Epithelial cell of proximal tubule (primary cell): ENCODE measurements around the gene MEIKIN. TPM values are rescaled to one million over a fixed set of nuclear protein-coding genes. Genes with fewer than 3 reads are reported as not detected.
"Not testable (repeated sequence)": the region's sequence is repeated elsewhere in the genome, so short reads cannot be mapped to it uniquely, and the experiment has no call there.

Experiments used
- DNase-seq: peaks from one replicate; pipeline ENCODE4 v3.0.0-alpha.2; 2011; ENCODE audit warnings: low read depth
- H3K4me3 ChIP-seq: 2 replicates; pipeline ENCODE4 v1.5.1; 2011; ENCODE audit warnings: low read depth, mild to moderate bottlenecking, low read length
- total RNA-seq: library from RNA; depleted of rRNA; stranded (reverse); fragments of >200 nt; gene quantifications from 2 replicates; pipeline ENCODE4 v1.2.3, GENCODE V29; 2015
- TF ChIP-seq, protein P1 (sequence below): conservative IDR thresholded peaks from 2 replicates; pipeline ENCODE4 v1.5.1; 2012; ENCODE audit warnings: low read depth, mild to moderate bottlenecking, low read length

MEIKIN gene
- total RNA-seq, 1 donor from 2014 or later, result not detected

- TF ChIP-seq, protein P1, sequence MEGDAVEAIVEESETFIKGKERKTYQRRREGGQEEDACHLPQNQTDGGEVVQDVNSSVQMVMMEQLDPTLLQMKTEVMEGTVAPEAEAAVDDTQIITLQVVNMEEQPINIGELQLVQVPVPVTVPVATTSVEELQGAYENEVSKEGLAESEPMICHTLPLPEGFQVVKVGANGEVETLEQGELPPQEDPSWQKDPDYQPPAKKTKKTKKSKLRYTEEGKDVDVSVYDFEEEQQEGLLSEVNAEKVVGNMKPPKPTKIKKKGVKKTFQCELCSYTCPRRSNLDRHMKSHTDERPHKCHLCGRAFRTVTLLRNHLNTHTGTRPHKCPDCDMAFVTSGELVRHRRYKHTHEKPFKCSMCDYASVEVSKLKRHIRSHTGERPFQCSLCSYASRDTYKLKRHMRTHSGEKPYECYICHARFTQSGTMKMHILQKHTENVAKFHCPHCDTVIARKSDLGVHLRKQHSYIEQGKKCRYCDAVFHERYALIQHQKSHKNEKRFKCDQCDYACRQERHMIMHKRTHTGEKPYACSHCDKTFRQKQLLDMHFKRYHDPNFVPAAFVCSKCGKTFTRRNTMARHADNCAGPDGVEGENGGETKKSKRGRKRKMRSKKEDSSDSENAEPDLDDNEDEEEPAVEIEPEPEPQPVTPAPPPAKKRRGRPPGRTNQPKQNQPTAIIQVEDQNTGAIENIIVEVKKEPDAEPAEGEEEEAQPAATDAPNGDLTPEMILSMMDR, result no peak
- no peak overlapping the region for H3K4me3 ChIP-seq
- no peak for DNase-seq
Measured at GRCh38 chr5:131879705-131880104, 65.8 kb downstream of the MEIKIN start.

- no peak overlapping the region for H3K4me3 ChIP-seq
- no peak for DNase-seq
- TF ChIP-seq, protein P1, result no peak
Measured at GRCh38 chr5:131877873-131878272, 67.6 kb downstream of the MEIKIN start.

DNA sequence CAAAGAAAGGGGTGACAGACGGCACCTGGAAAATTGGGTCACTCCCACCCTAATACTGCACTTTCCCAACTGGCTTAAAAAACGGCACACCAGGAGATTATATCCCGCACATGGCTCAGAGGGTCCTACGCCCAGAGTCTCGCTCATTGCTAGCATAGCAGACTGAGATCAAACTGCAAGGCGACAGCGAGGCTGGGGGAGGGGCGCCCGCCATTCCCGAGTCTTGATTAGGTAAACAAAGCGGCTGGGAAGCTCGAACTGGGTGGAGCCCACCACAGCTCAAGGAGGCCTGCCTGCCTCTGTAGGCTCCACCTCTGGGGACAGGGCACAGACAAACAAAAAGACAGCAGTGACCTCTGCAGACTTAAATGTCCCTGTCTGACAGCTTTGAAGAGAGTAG lies 74.2 kb downstream of the MEIKIN start:
- DNase-seq, H3K4me3 ChIP-seq: not testable (repeated sequence)

DNA sequence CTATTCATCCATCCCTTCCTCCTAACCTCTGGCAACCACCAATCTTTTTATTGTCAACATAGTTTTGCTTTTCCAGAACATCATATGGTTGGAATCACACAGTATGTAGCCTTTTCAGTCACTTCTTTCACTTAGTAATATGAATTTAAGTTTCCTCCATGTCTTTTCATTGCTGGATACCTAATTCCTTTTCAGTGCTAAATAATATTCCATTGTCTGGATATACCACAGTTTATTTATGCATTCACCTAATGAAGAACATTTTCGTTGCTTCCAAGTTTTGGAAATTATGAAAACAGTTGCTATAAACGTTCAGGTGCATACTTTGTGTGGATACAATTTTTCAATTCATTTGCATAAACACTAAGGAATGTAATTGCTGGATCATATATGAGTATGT lies 77.9 kb downstream of the MEIKIN start:
- TF ChIP-seq, protein P1, result no peak
- no peak for DNase-seq

GRCh38 chr5:131863700-131864099 lies 81.8 kb downstream of the MEIKIN start:
- DNase-seq, result no peak
- TF ChIP-seq, protein P1, result no peak
- H3K4me3 ChIP-seq, result no peak overlapping the region

More for the DNA sequence above, 77.9 kb downstream of the MEIKIN start:
- H3K4me3 ChIP-seq, result no peak overlapping the region

DNA sequence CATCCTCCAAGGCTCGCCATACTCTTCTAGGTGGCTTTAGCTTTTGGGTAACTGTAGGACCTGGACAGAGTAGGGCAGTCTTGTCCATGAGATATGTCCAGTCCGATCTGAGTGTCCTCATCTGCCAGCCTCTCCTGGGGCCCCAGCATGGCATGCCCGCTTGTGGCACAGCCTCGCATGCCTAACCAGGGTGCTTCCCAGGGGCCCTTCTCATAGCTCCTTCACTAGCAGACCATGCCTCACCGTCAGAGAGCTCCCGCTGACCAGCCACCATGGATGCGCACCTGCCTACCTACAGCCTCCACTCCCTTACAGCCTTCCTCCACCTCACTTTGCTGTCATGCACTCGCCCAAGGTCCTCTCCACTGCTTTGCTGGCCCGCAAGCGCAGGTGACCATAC lies 88.1 kb downstream of the MEIKIN start:
- TF ChIP-seq, protein P1, result no peak

GRCh38 chr5:131855452-131855851 lies 90.0 kb downstream of the MEIKIN start:
- no peak for DNase-seq
- TF ChIP-seq, protein P1, result no peak
- H3K4me3 ChIP-seq, result no peak overlapping the region

More for the DNA sequence above, 88.1 kb downstream of the MEIKIN start:
- DNase-seq, result no peak
- no peak overlapping the region for H3K4me3 ChIP-seq
